GM19324 (cell line): ENCODE results near the gene OR12D1.
"Not testable (repeated sequence)": the region's sequence is repeated elsewhere in the genome, so short reads cannot be mapped to it uniquely, and the experiment has no call there.

Experiments
- ATAC-seq: cut with Tn5 transposase; IDR thresholded peaks from one replicate; pipeline ENCODE4 v1.9.1; 2021; ENCODE audit warnings: mild to moderate bottlenecking, moderate library complexity; ENCODE audit not compliant: unreplicated experiment, low FRiP score

The OR12D1 gene

DNA sequence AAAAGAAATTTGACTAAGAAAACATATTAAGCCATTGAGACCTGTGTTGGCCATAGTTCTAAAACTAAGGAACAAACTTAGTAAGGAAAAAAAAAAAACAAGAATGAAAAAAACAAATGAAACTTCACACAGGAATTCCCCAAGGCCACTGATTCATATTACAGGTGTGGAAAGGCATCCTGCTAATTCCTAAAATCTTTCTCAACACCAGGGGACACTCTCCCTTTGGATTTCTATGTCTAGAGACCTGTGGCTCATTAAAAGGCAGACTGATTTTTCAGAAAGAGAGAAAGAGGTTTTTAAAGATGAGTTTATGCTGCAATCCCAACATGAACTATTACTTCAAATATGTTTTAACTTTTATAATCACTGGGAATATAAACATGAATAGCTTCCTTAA, at the start of gene OR12D1:
OR12D1 (plus strand) TSS at position 341 of the 400 bp plus-strand sequence.
- no peak for ATAC-seq

DNA sequence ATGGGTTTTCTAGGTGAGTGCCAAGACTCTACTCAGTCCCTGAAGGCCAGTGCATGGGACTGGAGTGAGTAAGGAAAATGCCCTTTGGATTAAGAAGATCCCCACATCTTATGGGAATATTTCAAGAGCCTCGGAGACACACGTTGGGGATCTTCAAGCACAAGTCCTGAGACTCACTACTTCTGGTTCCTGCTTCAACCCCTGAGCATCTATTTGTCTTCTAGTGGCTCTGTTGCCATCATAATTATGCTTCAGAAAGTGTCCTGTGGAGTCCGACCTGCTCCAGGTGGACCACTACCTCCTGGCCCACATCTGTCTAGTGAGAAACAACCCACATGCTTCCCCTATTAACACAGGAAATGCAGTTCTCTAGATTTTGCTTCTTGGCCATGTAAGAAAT, 46.0 kb upstream of the OR12D1 start, which contains the start of gene OR5V1:
OR5V1 (minus strand) TSS at position 101 of the 400 bp plus-strand sequence. CDS start 12,670 bp downstream, outside the sequence.
- no peak for ATAC-seq

DNA sequence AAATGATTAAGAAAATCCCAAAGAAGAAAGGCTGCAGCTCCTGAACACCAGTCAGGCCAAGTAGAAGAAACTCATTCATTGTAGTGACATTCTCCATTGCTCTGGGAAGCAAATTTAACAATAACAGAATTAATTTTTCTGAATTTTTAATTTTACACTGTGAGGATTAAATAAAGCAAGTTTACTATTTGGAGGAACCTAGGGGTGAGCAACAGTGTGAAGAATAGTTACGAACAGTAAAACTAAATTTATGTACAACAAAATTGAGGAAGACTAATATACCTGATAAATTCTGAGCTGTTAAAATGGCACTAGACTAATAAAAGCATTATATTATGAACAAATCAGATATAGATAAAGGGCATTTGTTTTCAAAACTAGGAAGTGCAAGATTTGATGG, 39.5 kb upstream of the OR12D1 start, which contains the start of gene OR12D3:
OR12D3 (minus strand) TSS at position 101 of the 400 bp plus-strand sequence; CDS start at position 97, 4 bp downstream.
- ATAC-seq = no peak

DNA sequence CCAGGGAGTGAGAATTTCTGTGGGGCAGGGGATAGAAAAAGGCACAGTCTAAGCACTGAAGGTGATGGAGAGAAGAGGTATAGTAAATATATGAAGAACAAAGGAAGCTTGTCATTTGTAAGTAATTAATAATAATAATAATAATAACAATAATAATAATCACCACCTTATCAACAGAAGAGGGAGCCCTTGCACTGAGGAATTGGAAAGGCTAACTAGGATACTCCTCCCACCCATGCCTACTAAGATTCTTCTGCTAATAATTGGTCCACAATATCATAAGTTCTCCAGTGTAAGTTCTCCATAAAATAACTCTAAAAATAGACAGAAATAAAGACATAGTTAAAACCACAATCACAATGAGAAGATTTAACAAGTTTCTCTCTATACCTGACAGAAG, 38.7 kb upstream of the OR12D1 start:
- no peak for ATAC-seq

DNA sequence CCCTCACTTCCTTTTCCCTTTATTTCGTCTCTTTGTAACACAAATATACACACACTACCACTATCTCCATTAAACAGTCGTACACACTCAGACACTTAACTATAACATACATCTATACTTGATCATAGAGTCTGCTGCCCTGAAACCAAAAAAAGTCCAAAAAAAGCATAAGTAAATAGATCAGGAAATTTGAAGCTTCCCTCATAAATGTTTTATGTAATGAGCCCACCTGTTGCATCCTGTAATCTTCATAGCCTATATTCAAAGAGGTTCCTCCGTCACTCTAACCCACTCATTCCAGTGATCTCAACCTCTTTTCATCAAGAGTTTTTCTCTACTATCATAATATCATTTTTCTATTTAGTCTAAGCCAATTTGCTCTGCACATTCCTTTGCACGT, 26.2 kb upstream of the OR12D1 start:
- ATAC-seq = no peak

DNA sequence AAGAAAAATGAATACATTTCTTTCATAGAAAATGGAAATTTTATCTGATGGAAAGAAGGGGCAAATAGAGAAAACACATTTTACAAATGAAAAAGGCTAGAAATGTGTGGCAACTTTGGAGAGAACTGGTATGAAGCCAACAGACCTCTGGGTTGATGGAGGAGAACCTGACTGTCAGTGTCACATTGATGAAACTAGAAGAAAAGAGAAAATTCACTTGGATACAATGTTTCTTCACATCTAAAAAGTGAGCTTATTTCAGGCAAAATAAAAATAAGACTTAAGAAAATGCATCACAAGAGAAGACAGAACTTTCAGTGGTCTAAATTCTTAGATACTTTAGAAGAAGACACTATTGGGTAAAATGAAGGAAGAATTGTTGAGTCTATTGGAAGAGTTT, 19.4 kb upstream of the OR12D1 start, which contains the start of gene OR12D2:
OR12D2 (plus strand) TSS at position 301 of the 400 bp plus-strand sequence. CDS start 1,069 bp downstream, outside the sequence.
- ATAC-seq = no peak

DNA sequence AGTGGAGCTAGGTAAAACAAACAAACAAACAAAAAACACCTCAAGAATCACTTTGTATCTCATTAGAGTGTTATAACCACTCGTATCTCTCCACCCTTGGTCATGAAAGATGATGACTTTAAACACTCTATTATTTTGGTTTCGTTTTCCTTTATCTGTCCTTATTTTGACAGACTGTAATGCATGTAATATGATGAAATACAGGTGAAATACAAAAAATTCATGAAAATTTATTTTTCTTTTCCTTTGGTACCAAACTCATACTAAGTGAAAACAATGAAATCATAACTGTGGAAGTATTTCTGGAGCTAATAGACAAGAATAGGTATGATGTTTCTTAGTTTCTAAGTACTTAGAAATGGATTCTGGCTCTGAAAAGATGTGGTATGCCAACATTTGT, 15.2 kb upstream of the OR12D1 start:
- no peak for ATAC-seq

DNA sequence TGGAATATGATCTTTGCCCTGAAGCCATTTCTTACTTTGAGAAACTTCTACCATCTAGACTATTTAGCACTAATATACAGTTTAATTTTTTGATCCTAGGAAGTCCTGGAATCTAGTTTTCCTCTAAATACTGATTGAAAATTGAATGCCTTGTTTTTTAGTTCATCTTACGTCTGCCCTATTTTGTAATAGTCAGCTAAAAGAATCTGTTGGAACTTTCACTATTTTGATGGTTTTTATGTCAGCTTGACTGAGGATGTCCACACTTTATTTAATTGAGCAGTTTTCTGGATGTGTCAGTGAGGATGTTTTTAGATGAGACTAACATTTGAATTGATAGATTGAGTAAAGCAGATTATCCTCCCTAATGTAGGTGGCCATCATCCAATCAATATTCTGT, 10.9 kb upstream of the OR12D1 start:
- no peak for ATAC-seq

DNA sequence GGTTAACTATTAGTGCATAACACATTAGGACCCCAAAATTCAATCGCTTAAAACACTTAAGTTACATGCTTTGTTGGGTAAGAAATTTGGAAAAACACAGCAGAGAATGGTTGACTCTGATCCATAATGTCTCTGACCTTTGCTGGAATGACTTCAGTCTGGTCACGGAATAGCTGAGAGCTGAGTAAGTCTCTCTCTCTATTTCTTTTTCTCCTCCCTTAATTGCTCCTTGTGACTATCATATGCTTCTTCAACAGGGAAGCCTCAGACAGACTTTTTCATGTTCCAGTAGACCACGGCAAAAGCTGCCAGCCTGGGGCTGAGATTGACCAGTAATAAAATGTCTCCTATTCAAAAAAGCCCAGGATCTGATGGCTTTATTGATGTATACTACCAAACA, 4.8 kb downstream of the OR12D1 start:
- no peak for ATAC-seq

DNA sequence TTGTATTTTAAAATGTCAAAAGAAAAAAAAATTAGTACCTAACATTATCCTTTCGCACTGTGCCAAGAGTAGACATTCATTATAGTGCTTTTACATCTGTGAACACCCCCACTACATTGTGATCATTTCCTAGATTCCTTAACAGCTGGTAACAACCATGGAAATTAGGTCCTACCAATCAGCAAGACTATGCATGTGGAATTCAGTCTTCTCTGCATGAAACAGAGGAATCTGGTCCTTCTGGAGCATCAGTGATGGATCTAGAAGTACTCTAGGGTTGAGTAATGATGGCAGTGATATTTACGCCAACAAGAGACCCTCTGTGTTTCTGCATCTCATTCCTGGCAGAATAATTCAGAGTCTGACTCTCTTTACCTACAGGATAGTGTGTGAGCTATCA, 9.4 kb downstream of the OR12D1 start:
- no peak for ATAC-seq

DNA sequence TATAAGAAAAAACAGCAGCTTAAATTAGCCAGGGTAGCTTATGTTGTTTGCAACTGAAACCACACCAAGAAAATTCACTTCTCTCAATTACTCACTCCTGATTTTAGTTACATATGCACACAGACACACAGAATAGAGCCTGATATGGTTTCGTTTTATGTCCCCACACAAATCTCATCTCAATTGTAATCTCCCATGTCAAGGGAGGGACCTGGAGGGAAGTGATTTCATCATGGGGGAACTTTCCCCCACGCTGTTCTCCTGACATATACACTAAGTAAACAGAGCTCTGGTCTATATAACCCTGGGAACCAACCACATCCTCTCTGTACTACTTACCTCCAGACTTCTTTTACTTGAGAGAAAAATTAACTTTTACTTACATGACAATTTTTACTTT, 9.8 kb downstream of the OR12D1 start:
- no peak for ATAC-seq

DNA sequence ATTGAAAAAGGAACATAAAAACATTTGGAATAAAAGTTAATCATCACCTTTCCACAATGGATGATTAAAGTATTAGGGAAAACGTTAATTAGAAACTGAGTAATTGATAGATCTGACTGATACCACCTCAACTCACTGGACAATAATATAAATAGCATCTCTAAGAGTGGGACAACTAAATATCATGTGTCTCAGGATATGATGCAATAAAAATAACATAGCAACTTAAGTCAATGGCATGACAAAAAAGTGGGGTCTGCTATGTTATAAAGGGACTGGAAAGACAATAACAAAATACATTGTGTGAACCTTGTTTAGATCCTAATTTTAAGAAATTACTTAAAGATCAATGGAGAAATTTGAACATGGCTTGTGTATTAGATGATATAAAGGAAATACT, 10.3 kb downstream of the OR12D1 start:
- no peak for ATAC-seq

DNA sequence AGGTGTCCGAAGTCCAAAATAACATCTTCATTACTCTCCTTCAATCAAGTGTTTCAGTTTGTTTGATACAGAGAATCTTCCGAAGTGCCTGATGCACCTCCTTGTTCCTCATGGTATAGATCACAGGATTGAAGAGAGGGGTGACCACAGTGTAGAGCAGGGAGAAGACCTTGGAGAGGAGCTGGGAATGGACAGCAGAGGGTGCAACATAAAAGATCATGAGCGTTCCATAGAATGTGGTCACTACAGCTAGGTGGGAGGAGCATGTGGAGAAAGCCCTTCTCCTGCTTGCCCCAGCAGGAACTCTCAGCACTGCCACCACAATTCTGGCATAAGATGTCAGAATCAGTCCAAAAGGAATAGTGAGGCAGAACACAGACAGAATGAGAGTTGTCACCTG, 11.9 kb downstream of the OR12D1 start:
- ATAC-seq = no peak

DNA sequence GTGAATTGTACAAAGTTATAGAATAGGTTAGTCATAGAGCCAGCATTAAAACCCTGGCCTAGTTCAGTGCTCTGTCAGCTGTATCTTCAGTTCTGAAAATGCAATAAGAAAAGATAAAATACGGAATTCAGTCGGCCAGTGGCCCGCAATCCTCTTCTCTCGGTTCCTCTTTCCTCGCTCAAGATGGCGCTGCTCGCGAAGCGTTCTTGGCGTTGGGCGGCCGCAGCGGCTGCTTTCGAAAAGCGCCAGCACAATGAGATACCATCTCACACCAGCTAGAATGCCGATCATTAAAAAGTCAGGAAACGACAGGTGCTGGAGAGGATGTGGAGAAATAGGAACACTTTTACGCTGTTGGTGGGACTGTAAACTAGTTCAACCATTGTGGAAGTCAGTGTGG, 22.0 kb downstream of the OR12D1 start:
- not testable (repeated sequence) for ATAC-seq

DNA sequence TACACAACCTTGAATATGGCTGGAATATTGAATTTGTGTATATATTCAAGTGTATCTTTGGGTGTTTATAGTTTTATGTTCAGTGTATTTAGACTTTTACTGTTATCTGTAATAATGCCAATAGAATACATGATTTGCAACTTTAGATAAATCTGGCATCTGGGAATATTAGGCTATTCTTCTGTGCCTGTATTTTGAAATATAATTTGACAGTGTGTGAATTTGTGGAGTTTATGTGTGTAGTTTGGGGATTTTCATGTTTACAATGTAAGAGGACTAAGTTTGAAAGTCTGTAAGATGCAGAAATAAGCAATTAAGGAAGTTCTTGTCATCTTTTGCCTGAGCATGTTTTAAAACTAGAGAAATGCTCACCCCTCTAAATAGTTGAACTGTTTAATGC, 24.3 kb downstream of the OR12D1 start, which contains the start of gene OR10C1:
OR10C1 (plus strand) TSS at position 301 of the 400 bp plus-strand sequence. CDS start 710 bp downstream, outside the sequence.
- no peak for ATAC-seq

DNA sequence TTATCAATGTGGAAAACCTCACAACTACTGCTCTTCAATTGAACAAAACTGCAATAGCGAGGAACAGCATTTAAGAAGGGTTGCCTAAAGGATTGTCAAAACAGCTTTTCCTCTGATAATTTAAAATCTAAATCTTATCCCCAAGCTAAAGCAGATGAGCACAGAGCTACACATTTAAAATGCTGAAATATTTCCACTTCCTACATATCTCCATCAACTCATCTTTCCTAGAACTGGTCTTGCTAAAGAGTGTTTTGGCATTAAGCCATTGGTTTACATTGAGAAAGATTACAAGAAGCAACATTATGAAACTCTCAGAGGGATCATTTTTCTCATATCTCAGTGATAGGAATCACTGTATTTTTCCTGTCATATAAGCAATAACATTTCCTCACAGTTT, 28.0 kb downstream of the OR12D1 start:
- ATAC-seq = no peak

DNA sequence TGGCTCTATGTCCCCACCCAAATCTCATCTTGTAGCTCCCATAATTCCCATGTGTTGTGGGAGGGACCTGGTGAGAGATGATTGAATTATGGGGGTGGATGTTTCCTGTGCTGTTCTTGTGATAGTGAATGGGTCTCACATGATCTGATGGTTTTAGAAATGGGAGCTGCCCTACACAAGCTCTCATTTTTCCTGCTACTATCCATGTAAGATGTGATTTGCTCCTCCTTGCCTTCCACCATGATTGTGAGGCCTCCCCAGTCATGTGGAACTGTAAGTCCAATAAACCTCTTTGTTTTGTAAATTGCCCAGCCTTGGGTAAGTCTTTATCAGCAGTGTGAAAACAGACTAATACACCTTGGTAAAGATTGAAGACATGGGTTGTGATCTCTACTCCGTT, 29.3 kb downstream of the OR12D1 start:
- not testable (repeated sequence) for ATAC-seq

DNA sequence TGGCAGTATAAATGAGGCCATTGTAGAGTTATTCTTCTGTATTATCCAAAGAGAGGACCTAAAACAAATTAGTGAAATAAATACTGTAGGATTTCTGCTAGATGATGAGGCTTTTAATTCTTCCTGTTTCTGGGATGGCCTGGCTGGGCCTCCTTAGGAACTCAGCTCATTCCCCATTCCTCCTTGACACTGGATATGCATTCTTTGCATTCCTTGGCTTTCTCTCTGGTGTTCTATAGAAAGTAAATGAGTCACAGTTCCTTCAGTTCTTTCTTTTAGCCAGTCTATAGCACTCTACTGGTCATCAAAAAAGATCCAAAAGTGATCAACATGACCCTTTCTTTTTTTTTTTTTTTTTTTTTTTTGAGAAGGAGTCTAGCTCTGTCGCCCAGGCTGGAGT, 32.9 kb downstream of the OR12D1 start:
- no peak for ATAC-seq

DNA sequence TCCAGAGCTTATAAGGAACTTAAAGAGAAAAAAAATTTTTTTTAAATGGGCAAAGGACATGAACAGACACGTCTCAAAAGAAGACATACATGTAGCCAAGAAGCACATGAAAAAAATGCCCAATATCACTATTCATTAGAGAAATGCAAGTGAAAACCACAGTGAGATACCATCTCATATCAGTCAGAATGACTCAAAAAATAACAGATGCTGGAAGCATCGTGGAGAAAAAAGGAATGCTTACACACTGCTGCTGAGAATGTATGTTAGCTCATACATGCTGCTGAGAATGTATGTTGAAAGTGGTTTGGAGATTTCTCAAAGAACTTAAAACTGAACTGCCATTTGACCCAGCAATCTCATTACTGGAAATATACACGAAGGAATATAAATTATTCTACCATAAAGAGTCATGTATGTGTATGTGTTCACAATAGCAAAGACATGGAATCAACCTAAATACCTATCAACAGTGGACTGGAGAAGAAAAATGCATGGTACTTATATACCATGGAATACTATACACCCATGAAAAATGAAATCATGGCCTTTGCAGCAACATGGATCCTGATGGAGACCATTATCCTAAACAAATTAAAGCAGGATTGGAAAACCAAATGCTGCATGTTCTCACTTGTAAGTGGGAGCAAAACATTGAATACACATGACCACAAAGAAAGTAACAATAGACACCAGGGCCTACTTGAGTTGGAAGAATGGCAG, 36.9 kb downstream of the OR12D1 start:
- no peak for ATAC-seq

DNA sequence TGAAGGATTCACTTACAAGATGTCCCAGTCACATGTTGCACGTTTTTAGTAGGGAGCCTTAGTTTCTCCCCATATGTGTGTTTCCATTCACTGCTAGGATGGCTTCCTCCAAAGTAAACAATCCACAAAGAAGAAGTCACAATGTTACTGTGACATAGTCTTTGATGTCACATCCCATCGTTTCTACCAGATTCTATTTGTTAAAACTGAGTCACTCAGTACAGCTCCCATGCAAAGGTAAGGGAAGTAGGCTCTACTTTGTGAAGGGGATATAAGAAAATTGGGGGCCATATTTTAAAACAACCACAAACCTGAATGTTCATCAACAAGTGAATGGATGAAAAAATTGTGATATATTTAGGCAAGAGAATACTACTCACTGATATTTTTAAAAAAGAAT, 42.2 kb downstream of the OR12D1 start, which contains the start of the genes OR11A1 and OR2H1:
OR11A1 (minus strand) TSS at position 101 of the 400 bp plus-strand sequence. CDS start 29,430 bp downstream, outside the sequence.
OR2H1 (plus strand) TSS at position 185 of the 400 bp plus-strand sequence. CDS start 4,615 bp downstream, outside the sequence.
- no peak for ATAC-seq

DNA sequence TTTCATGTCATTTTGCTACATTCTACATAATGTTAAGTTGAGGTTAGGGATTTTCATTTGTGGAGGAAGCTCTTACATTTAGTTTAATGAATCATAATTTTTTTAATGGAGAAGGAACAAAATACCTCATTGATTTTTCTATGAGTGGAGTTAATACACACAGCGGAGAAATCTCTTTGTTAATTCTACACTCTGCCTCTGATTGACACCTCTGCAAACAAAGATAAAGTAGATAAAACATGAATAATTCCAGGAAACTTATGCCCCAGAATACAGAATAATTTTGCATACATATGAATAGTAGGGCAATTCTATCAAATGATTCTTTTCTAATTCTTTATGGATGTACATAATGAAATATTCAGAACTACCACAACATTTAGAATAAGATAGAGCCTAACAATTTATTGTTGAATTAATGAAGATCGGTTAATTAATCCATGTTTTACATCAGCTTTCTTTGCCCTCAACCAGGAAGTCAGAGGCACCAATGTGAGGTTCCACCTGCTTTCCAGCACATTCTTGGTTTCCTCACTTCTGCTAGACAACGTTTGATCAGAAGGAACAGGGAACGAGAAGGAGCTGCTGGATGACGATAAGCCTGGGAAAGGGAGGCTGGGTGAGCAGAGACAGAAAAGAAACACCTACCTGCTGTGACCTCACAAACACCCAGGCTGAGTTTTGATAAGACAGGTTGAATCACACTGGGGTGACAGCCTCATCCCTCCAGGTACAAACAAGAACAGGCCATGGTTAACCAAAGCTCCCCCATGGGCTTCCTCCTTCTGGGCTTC, 46.5 kb downstream of the OR12D1 start:
- no peak for ATAC-seq
